Activated T-cell treated with anti-CD3 and anti-CD28 coated beads, Interleukin-2, amount 50 U/mL, for 1 hour (primary cell): ENCODE data around the gene B4GALT5.
"Not testable (repeated sequence)": the region's sequence is repeated elsewhere in the genome, so short reads cannot be mapped to it uniquely, and the experiment has no call there.

ENCODE experiments used
- DNase-seq: peaks from one replicate; pipeline ENCODE4 v3.0.0-alpha.2; 2020

B4GALT5 gene

GRCh38 chr20:49727894-49728885 is 14.5 kb upstream of the B4GALT5 start:
- no peak for DNase-seq

- DNase-seq, result no peak
These were observed 13.8 kb upstream of the B4GALT5 start for GRCh38 chr20:49727478-49727877.

- no peak for DNase-seq
These were observed 12.0 kb upstream of the B4GALT5 start for GRCh38 chr20:49725694-49726093.

GRCh38 chr20:49725224-49725606 is 11.5 kb upstream of the B4GALT5 start:
- DNase-seq, result not testable (repeated sequence)

- DNase-seq, result no peak
These were observed 10.9 kb upstream of the B4GALT5 start for GRCh38 chr20:49724408-49725223.

GRCh38 chr20:49723758-49724157 is 10.1 kb upstream of the B4GALT5 start:
- not testable (repeated sequence) for DNase-seq

- DNase-seq, result not testable (repeated sequence)
These were observed 7.6 kb upstream of the B4GALT5 start for GRCh38 chr20:49721326-49721725.

- DNase-seq, result no peak
These were observed 1.8 kb upstream of the B4GALT5 start for GRCh38 chr20:49715466-49715865.

GRCh38 chr20:49712996-49713752 is 504 bp downstream of the B4GALT5 start:
- DNase-seq, result no peak

- DNase-seq, result no peak
These were observed 1.1 kb downstream of the B4GALT5 start for GRCh38 chr20:49712646-49712995.

- DNase-seq, result no peak
These were observed 1.6 kb downstream of the B4GALT5 start for GRCh38 chr20:49712118-49712517.

GRCh38 chr20:49711667-49711987 is 2.1 kb downstream of the B4GALT5 start:
- DNase-seq, result no peak

GRCh38 chr20:49710971-49711666 is 2.6 kb downstream of the B4GALT5 start:
- no peak for DNase-seq

GRCh38 chr20:49707118-49707517 is 6.6 kb downstream of the B4GALT5 start:
- DNase-seq, result no peak

GRCh38 chr20:49706630-49707091 is 7.0 kb downstream of the B4GALT5 start:
- no peak for DNase-seq

- DNase-seq, result not testable (repeated sequence)
These were observed 7.8 kb downstream of the B4GALT5 start for GRCh38 chr20:49705893-49706292.

GRCh38 chr20:49705358-49705757 is 8.3 kb downstream of the B4GALT5 start:
- DNase-seq, result no peak

GRCh38 chr20:49704932-49705336 is 8.7 kb downstream of the B4GALT5 start:
- no peak for DNase-seq

- DNase-seq, result no peak
These were observed 11.8 kb downstream of the B4GALT5 start for GRCh38 chr20:49701916-49702315.

GRCh38 chr20:49701241-49701790 is 12.4 kb downstream of the B4GALT5 start:
- DNase-seq, result no peak

- DNase-seq, result no peak
These were observed 13.1 kb downstream of the B4GALT5 start for GRCh38 chr20:49700411-49701185.
